Left hindlimb (tissue), 1 donor: Measurements from ENCODE around the gene EFCAB6.

Experiments used
- DNase-seq: peaks from one replicate; pipeline ENCODE4 v3.0.0-alpha.2; 2018

The EFCAB6 gene

GRCh38 chr22:43497956-43498855 is 313.9 kb downstream of the EFCAB6 start:
- no peak for DNase-seq

DNA sequence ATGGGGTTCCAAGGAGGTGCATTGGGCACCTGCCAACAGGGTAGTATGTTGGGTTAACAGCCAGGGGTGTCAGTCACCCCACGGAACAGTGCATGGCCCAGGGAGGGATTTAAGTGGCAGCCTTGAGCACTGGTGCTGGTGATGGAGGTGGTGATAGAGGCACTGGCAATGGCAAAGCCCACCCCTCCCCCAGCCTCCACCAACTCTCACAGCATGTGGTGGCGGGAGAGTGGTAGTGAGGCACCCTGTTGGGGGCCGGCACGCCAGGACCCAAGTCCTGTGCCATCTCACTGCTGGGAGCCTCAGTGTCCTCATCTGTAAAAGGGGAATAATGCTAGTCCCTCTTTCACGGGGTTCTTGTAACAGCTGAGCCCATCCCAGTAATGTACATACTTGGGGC is 318.8 kb downstream of the EFCAB6 start:
- DNase-seq, result no peak

GRCh38 chr22:43491737-43492136 is 320.4 kb downstream of the EFCAB6 start:
- DNase-seq, result no peak

DNA sequence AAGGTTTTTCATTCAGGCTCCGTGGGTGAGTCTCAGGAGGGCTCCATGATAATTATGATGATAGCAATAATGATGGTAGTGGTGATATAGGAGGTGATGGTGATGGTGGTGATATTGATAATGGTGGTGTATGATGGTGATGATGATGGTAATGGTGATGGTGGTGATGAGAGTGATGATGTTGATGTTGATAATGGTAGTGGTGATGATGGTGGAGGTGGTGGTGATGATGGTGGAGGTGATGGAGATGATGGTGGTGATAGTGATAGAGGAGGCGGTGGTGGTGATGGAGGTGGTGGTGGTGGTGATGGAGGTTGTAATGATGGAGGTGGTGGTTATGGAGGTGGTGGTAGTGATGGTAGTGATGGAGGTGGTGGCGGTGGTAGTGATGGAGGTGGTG is 320.9 kb downstream of the EFCAB6 start:
- DNase-seq, result no peak

- no peak for DNase-seq
Observed at GRCh38 chr22:43490311-43490710, 321.8 kb downstream of the EFCAB6 start.

DNA sequence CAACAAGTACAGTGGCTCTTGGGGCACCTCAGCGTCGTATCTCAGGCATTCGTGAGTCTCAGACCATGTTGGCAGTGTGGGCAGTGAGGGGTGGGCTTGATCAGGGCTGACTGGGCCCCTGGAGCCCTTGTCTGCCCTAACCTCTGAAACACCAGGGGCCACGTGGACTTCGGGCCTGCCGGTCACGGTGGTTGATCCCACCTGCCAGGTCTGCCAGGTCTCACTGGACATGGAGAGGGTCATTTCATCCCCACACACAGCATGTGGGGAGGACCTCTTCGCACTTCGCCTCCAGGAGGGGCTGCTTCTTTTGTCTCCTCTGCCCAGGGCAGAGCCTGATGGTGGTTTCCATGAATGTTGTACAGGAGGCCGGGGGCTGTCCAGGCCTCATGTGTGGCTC is 323.2 kb downstream of the EFCAB6 start:
- DNase-seq, result no peak

- no peak for DNase-seq
Observed at GRCh38 chr22:43488031-43488866, 323.9 kb downstream of the EFCAB6 start.

DNA sequence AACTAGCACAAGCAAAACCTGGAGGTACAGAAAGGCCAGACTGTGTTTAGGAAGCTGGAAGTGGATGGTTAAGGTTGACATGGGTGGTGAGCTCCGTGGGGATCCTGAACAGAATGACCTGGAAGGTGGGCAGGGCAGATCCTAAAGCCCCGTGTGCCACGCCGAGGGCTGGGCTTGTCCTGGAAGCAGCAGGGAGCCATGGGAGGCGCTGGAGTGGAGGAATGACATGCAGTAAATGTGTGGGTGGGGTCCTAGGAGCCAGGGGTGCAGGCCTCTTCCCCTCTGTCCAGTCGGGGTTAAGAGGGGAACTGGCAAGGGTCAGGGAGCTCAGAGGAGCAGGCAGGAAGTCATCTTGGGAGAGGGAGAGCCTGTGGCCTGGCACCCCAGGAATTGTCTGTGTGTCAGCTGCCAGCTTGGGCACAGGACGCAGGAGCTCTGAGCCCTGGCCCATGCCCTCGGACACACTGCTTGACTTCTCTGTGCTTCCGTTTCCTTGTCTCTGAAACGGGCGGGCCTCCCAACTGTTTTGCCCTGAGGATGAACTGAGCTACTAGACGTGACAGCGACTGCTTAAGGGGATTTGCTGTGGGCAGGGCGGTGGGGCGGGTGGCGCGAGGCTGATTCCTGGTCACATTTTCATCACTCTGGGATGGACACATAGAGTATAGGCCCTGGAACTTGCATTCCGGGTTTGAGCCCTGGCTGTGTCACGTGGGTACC is 324.6 kb downstream of the EFCAB6 start:
- no peak for DNase-seq

DNA sequence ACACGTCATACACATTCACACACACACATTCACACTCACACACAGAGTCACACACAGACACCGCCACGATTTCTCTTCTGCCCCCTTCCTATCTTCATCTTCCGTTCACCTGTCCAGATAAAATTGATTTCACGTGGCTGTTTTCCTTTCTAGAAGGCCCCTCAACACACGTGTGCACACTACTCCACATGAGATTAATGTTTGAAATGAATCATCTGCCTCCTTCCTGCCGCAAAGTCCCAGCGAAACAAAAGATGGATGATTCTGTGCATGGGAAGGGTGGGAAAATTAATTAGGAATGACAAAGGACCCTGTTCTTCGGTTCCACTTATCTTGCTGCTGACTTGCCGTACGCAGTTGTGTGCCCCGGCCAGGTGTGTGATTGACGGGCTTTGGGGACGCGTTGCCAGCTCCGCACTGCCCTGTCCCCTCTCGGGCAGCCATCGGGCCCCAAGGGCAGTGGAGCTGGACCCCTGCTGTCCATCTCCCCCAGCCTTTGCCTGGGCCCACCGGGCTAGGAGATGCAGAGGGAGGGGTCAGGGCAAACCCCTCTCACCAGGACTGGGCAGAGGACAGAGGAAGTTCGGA is 326.5 kb downstream of the EFCAB6 start:
- DNase-seq, result no peak

GRCh38 chr22:43484227-43484626 is 327.9 kb downstream of the EFCAB6 start:
- no peak for DNase-seq

DNA sequence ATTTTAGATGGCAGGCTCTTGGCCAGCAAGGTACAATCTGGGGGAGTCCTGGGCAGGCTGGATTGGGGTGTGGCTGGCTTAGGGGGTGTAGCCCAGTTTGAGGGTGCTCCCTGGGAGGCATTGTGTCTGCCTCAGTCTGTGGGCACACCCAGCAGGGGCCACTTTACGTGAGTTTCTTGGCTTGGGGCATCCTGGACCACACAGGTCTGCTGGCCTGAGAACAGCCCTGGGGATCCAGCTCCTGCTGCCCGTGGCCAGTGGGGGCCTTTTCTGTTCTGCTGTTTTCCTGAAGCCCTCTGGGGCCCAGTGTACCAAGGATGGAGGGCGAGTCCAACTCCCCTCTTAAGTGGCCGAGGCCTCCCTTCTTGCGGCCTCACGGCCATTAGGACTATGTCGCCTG is 328.4 kb downstream of the EFCAB6 start:
- DNase-seq, result no peak

DNA sequence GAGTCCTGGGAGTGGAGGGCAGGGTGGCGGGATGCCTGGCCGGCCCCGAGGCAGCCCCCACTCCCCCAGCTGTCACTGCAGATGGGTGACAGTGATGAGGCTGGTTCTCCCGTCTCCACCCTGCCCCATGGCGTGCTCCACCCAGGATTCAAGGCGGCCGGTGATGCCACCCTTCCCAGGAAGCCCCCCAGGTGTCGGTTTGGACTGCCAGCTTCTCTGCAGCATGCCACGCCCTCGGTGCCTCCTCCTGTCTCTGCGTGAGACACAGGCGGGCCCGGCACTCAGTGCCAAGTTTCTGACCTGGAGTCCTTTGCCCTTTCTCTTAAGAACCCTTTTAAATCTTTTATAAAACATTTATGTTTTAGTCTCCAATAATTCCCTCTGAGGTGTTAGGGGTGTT is 328.8 kb downstream of the EFCAB6 start:
- DNase-seq, result no peak

DNA sequence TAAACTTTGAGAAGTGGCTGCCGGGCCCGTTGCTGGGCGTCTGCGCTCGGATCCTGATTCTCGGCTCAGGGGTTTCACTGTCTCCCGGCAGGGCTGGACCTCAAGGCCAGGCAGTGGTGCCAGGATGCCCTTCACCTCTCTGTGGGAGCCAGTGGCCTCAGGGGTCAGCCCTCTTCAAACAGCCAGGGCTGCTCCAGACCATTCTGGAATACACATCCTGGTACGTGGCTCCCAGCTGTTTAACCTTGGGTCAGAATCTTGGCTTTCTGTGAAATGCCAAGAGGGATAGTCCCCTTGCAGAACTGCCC is 329.8 kb downstream of the EFCAB6 start:
- peak; percentile 29 for DNase-seq

DNA sequence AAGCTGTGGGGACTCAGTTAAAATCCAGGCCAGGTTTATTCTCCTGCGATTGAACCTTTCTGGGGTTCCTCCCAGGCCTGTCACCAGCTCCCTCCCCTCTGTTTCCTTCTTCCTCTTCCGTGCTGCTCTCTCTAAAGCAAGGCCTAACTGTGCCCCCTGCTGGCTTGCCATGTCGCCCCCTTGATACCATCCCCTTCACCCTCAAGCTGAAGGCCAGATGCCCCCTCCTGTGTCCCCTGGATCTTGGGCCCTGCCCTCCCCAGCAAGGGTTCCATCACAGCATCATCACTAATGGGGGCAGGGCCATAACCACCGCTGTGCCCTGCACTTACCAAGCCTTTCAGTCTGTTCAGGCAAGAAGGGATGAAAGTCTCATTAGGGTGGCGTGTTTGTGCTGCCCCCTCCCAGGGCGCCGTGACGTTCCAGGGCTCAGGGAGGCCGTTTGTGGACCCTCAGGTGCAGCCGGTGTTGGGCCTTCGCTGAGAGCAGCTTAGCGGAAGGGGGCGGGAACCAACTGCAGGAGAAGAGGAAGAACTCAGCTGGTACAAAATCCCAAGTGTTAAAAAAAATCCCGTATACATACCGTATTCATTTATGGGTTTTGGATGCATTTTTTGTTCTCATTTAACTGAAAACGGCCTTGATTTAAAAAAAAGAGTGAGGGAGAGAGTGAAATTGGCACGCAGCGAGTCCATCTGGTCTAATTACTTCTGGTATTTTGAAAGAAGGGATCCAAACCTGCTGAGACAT is 330.4 kb downstream of the EFCAB6 start:
- DNase-seq, result peak; percentile 32

GRCh38 chr22:43479962-43480361 is 332.1 kb downstream of the EFCAB6 start:
- DNase-seq, result peak; percentile 6

GRCh38 chr22:43479301-43479950 is 332.7 kb downstream of the EFCAB6 start:
- peak; percentile 17 for DNase-seq
